Mesendoderm (in vitro differentiated cells): ENCODE results near the gene SLC35F4.

Source experiments
- DNase-seq: peaks from one replicate; pipeline ENCODE4 v3.0.0; 2013
- H2AK5ac ChIP-seq: 2 replicates; pipeline ENCODE4 v1.6.1; 2013; ENCODE audit warnings: low read length, inconsistent platforms
- H2BK120ac ChIP-seq: 2 replicates; pipeline ENCODE4 v1.6.1; 2013; ENCODE audit warnings: low read depth, mild to moderate bottlenecking, low read length, moderate library complexity, mixed read lengths
- H2BK15ac ChIP-seq: replicated peaks from 2 replicates; pipeline ENCODE4 v1.6.1; 2013; ENCODE audit warnings: low read depth, mild to moderate bottlenecking, moderate library complexity
- H2BK5ac ChIP-seq: 2 replicates; pipeline ENCODE4 v1.6.1; 2013; ENCODE audit warnings: low read length, inconsistent platforms
- H3K18ac ChIP-seq: 2 replicates; pipeline ENCODE4 v1.6.1; 2013; ENCODE audit warnings: mild to moderate bottlenecking, low read length, mixed read lengths
- H3K23ac ChIP-seq: one replicate; pipeline ENCODE4 v1.6.1; 2013; ENCODE audit warnings: low read length
- H3K27ac ChIP-seq: 2 replicates; pipeline ENCODE4 v1.5.1; 2013; ENCODE audit warnings: low read depth, mild to moderate bottlenecking, inconsistent platforms, low read length, moderate library complexity
- H3K27me3 ChIP-seq: 2 replicates; pipeline ENCODE4 v1.6.1; 2013; ENCODE audit warnings: low read length, control low read depth, mild to moderate bottlenecking, inconsistent platforms; ENCODE audit not compliant: insufficient read depth, poor library complexity
- H3K36me3 ChIP-seq: 2 replicates; pipeline ENCODE4 v1.6.1; 2013; ENCODE audit warnings: low read length, inconsistent platforms; ENCODE audit not compliant: control insufficient read depth, insufficient read depth
- H3K4ac ChIP-seq: one replicate; pipeline ENCODE4 v1.6.1; 2013; ENCODE audit warnings: low read depth, mild to moderate bottlenecking, low read length, moderate library complexity
- H3K4me1 ChIP-seq: 2 replicates; pipeline ENCODE4 v1.6.1; 2013; ENCODE audit warnings: low read depth, low read length, inconsistent platforms; ENCODE audit not compliant: control insufficient read depth
- H3K4me2 ChIP-seq: 2 replicates; pipeline ENCODE4 v1.6.1; 2013; ENCODE audit warnings: low read length
- H3K4me3 ChIP-seq: 2 replicates; pipeline ENCODE4 v1.5.1; 2013; ENCODE audit warnings: mild to moderate bottlenecking, low read length
- H3K56ac ChIP-seq: one replicate; pipeline ENCODE4 v1.6.1; 2013; ENCODE audit warnings: low read length
- H3K79me1 ChIP-seq: 2 replicates; pipeline ENCODE4 v1.6.1; 2013; ENCODE audit warnings: low read length, inconsistent platforms
- H3K79me2 ChIP-seq: 2 replicates; pipeline ENCODE4 v1.6.1; 2013; ENCODE audit warnings: mild to moderate bottlenecking, low read length; ENCODE audit not compliant: control insufficient read depth, insufficient read depth
- H3K9ac ChIP-seq: 2 replicates; pipeline ENCODE4 v1.6.1; 2013; ENCODE audit warnings: low read length, inconsistent platforms
- H4K5ac ChIP-seq: one replicate; pipeline ENCODE4 v1.6.1; 2013; ENCODE audit warnings: low read length
- H4K8ac ChIP-seq: one replicate; pipeline ENCODE4 v1.6.1; 2013; ENCODE audit warnings: low read depth, mild to moderate bottlenecking, control low read depth, low read length, moderate library complexity
- WGBS: extraction: QIAGEN DNeasy Blood & Tissue Kit; methylation state at CpG from one replicate; pipeline ENCODE4 v1.1.7; 2013; ENCODE audit warnings: low lambda C conversion rate, missing lambda C conversion rate; ENCODE audit not compliant: insufficient coverage; ENCODE audit errors: extremely low coverage; 5-methylcytosine and 5-hydroxymethylcytosine counted together

SLC35F4 gene

DNA sequence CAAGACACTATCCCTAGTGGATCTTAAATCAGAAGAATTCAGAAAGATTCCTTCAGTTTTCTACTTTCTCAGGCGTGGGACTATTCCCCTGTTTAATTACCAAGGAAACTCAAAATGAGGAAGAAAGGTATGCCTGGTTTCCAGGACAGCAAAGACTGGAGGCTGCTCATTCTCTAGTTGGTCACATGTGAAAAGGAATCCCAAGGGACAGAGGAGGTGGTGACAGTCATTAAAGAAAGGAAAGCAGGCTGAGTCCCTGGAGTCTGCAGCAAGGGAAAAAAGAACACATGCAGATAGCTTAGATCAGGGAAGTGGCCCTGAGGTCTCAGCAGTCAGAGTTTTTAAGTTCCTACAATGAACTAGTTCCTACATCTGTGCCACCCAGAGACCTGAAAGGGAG, 206.8 kb downstream of the SLC35F4 start:
- no CpG with 5 or more reads among the region's 1 CpG for WGBS
- no peak overlapping the region for H2BK120ac ChIP-seq
- no peaks in the 10 kb centered on the region for H3K27me3 ChIP-seq
- no peaks in the 10 kb centered on the region for H3K79me1 ChIP-seq
- no peaks in the 10 kb centered on the region for H3K36me3 ChIP-seq
- no peak overlapping the region for H3K4me2 ChIP-seq
- H3K79me2 ChIP-seq: no peaks in the 10 kb centered on the region
- no peak overlapping the region for H3K23ac ChIP-seq
- DNase-seq: no peak
- H4K5ac ChIP-seq: no peak overlapping the region
- no peak overlapping the region for H2BK15ac ChIP-seq
- H4K8ac ChIP-seq: no peak overlapping the region
- no peak overlapping the region for H3K9ac ChIP-seq
- H3K56ac ChIP-seq: no peak overlapping the region
- H2AK5ac ChIP-seq: no peak overlapping the region
- no peak overlapping the region for H3K4ac ChIP-seq
- no peak overlapping the region for H2BK5ac ChIP-seq
- H3K4me3 ChIP-seq: no peak overlapping the region
- no peak overlapping the region for H3K27ac ChIP-seq
- no peaks in the 10 kb centered on the region for H3K4me1 ChIP-seq
- H3K18ac ChIP-seq: no peak overlapping the region

DNA sequence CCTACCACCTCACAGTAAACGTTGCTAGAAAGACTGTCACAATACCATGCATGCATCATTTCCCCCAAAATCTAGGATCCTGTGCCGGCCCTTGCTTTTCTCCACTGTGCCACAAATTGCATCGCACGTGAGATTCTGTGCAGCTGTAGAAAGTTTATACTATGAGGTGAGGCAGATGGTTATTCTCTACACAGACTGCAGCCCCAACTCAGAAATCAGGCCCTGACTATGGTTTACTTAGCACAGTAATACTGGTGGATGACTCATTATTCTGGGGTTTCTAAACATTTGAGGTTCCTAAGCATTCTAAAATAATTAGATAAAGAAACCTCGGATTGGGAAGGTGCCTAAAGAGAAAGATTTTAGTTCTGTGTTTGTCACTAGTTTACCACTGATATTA, 208.4 kb downstream of the SLC35F4 start:
- Histone ChIP-seq H3K79me2 (no peaks in the 10 kb centered on the region), H3K18ac (no peak overlapping the region), H3K56ac (no peak overlapping the region), H4K8ac (no peak overlapping the region), H2AK5ac (no peak overlapping the region), H3K4me1 (no peaks in the 10 kb centered on the region), H2BK120ac (no peak overlapping the region), H3K79me1 (no peaks in the 10 kb centered on the region), H3K9ac (no peak overlapping the region), H3K4me2 (no peak overlapping the region), H3K27ac (no peak overlapping the region), H2BK15ac (no peak overlapping the region), H3K23ac (no peak overlapping the region), H3K4me3 (no peak overlapping the region), H3K36me3 (no peaks in the 10 kb centered on the region), H4K5ac (no peak overlapping the region), H2BK5ac (no peak overlapping the region), H3K4ac (no peak overlapping the region), H3K27me3 (no peaks in the 10 kb centered on the region)
- WGBS: no CpG with 5 or more reads among the region's 5 CpGs
- no peak for DNase-seq

DNA sequence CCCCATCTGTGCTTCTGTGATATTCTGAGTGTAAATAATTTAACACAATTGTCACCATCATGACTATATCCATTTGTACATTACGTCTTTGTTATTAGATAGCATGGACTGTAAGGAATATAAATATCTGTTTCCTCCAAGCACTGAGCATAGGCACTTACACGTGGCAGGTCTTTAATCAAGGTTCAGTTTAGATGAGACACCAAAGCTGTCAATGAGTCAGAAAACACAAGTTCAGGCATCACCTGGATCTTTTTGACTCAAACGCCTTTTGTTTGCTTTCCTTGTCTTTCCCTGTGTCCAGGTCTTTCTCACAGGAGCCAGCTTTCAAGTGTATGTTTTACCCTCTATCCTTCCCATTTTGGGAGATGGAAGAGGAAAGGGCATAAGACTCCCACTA, 209.0 kb downstream of the SLC35F4 start:
- H3K23ac ChIP-seq: no peak overlapping the region
- no CpG with 5 or more reads among the region's 3 CpGs for WGBS
- no peaks in the 10 kb centered on the region for H3K27me3 ChIP-seq
- no peaks in the 10 kb centered on the region for H3K4me1 ChIP-seq
- no peak overlapping the region for H4K5ac ChIP-seq
- no peak overlapping the region for H4K8ac ChIP-seq
- no peak overlapping the region for H3K4me3 ChIP-seq
- no peak overlapping the region for H2BK120ac ChIP-seq
- H3K9ac ChIP-seq: no peak overlapping the region
- H3K79me1 ChIP-seq: no peaks in the 10 kb centered on the region
- H3K56ac ChIP-seq: no peak overlapping the region
- H3K36me3 ChIP-seq: no peaks in the 10 kb centered on the region
- H3K79me2 ChIP-seq: no peaks in the 10 kb centered on the region
- H2BK15ac ChIP-seq: no peak overlapping the region
- no peak overlapping the region for H3K27ac ChIP-seq
- H2AK5ac ChIP-seq: no peak overlapping the region
- no peak overlapping the region for H3K18ac ChIP-seq
- no peak overlapping the region for H3K4me2 ChIP-seq
- no peak overlapping the region for H2BK5ac ChIP-seq
- DNase-seq: no peak
- H3K4ac ChIP-seq: no peak overlapping the region

DNA sequence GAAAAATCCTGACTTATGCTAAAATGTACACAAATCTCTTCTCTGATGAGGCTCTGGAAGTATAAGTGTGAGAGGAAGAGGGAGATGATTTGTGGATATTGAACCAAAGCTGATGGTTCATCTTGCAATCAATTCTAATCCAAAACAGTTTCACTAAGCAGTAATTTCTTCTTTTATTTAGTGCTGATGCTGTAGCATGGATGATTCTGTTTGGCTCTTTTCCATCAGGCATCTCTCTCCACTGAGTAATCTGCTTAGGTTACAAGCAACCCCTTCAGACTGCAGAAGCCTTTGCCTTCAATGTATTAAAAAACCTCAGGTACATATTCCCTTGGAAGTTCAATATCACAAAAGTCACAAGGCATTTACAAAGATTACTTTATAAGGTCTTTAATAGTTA, 213.1 kb downstream of the SLC35F4 start:
- DNase-seq: no peak
- H3K79me1 ChIP-seq: no peaks in the 10 kb centered on the region
- no peak overlapping the region for H2BK120ac ChIP-seq
- no peak overlapping the region for H3K56ac ChIP-seq
- no peak overlapping the region for H3K9ac ChIP-seq
- no peak overlapping the region for H3K4ac ChIP-seq
- no peak overlapping the region for H2AK5ac ChIP-seq
- no peak overlapping the region for H3K18ac ChIP-seq
- no peak overlapping the region for H4K5ac ChIP-seq
- H2BK15ac ChIP-seq: no peak overlapping the region
- H3K27me3 ChIP-seq: no peaks in the 10 kb centered on the region
- no peak overlapping the region for H3K27ac ChIP-seq
- H4K8ac ChIP-seq: no peak overlapping the region
- H2BK5ac ChIP-seq: no peak overlapping the region
- H3K4me2 ChIP-seq: no peak overlapping the region
- no peak overlapping the region for H3K4me3 ChIP-seq
- no peaks in the 10 kb centered on the region for H3K4me1 ChIP-seq
- no peaks in the 10 kb centered on the region for H3K36me3 ChIP-seq
- H3K23ac ChIP-seq: no peak overlapping the region
- H3K79me2 ChIP-seq: no peaks in the 10 kb centered on the region

DNA sequence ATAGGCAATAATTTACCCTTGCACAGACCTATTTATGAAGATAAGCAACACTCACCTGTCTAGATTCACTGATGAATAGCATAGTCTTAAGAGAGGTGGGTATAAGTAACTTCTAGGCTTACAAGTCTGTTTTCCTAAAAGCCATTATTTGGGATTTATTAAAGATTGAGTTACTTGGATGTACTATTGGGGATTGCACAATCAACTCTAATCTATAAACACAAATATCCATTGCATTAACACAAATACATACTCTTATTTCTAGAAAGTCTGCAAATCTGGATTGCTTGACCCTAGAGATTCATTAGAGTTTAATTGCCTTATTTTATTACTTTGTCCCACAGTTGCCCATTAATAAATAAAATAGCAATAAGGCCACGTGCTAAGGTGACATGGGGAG, 224.1 kb downstream of the SLC35F4 start:
- no peak for DNase-seq
- H3K79me2 ChIP-seq: no peaks in the 10 kb centered on the region
- H3K18ac ChIP-seq: no peak overlapping the region
- H2BK5ac ChIP-seq: no peak overlapping the region
- H3K23ac ChIP-seq: no peak overlapping the region
- H3K56ac ChIP-seq: no peak overlapping the region
- H3K36me3 ChIP-seq: no peaks in the 10 kb centered on the region
- no peak overlapping the region for H3K4me2 ChIP-seq
- no peak overlapping the region for H3K27ac ChIP-seq
- H3K9ac ChIP-seq: no peak overlapping the region
- no peak overlapping the region for H4K5ac ChIP-seq
- no CpG with 5 or more reads among the region's 1 CpG for WGBS
- H3K4me1 ChIP-seq: no peaks in the 10 kb centered on the region
- no peaks in the 10 kb centered on the region for H3K27me3 ChIP-seq
- no peaks in the 10 kb centered on the region for H3K79me1 ChIP-seq
- H2AK5ac ChIP-seq: no peak overlapping the region
- H2BK120ac ChIP-seq: no peak overlapping the region
- no peak overlapping the region for H3K4ac ChIP-seq
- H4K8ac ChIP-seq: no peak overlapping the region
- no peak overlapping the region for H2BK15ac ChIP-seq
- no peak overlapping the region for H3K4me3 ChIP-seq

DNA sequence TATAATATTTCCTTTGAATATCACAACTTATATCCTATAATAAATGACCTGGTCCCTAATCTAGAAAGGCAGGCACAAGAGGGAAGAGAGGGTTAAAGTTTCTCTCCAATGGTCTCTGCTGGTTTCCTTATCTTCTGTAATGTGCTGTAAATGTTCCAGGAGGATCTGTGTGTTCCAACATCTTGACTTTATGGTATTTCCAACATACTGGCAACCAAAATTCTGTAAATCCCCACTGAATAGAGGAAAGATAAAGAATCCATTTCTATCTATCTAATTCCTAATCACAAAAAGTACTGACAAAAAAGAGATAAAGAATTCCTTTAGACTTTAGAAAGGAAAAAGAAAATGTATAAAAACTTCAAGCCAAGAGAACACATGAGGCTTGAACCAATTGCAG, 225.9 kb downstream of the SLC35F4 start:
- no peak overlapping the region for H4K8ac ChIP-seq
- no peak overlapping the region for H3K56ac ChIP-seq
- H3K4me1 ChIP-seq: no peaks in the 10 kb centered on the region
- H3K79me2 ChIP-seq: no peaks in the 10 kb centered on the region
- H3K18ac ChIP-seq: no peak overlapping the region
- no peaks in the 10 kb centered on the region for H3K36me3 ChIP-seq
- H3K79me1 ChIP-seq: no peaks in the 10 kb centered on the region
- no peaks in the 10 kb centered on the region for H3K27me3 ChIP-seq
- DNase-seq: no peak
- no peak overlapping the region for H3K27ac ChIP-seq
- H2BK120ac ChIP-seq: no peak overlapping the region
- no peak overlapping the region for H3K4ac ChIP-seq
- H3K4me2 ChIP-seq: no peak overlapping the region
- no peak overlapping the region for H2AK5ac ChIP-seq
- H4K5ac ChIP-seq: no peak overlapping the region
- no peak overlapping the region for H3K9ac ChIP-seq
- no peak overlapping the region for H2BK15ac ChIP-seq
- no peak overlapping the region for H3K4me3 ChIP-seq
- no peak overlapping the region for H3K23ac ChIP-seq
- no peak overlapping the region for H2BK5ac ChIP-seq
